Astrocyte (in vitro differentiated cells and primary cell): ENCODE data around the gene PLD4.
"Not testable (repeated sequence)": the region's sequence is repeated elsewhere in the genome, so short reads cannot be mapped to it uniquely, and the experiment has no call there.

Source experiments
- EZH2 ChIP-seq: IDR thresholded peaks from 2 replicates; pipeline ENCODE4 v1.6.1; 2012; ENCODE audit warnings: mild to moderate bottlenecking, low read length, inconsistent platforms; ENCODE audit not compliant: insufficient read depth
- TF ChIP-seq, protein P1 (sequence below): IDR thresholded peaks from 2 replicates; pipeline ENCODE4 v1.5.1; 2011; ENCODE audit warnings: low read depth, mild to moderate bottlenecking, inconsistent platforms, low read length, moderate library complexity; ENCODE audit not compliant: insufficient read depth

DNA sequence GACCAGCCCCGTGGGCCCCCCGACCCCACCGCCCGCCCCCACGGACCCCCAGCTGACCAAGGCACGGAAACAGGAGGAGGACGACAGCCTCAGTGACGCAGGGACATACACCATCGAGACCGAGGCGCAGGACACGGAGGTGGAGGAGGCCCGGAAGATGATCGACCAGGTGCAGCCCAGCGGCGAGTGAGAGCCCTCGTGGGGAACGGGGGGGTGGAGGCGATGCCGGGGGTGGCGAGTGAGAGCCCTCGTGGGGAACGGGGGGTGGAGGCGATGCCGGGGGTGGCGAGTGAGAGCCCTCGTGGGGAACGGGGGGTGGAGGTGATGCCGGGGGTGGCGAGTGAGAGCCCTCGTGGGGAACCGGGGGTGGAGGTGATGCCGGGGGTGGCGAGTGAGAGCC lies 40.3 kb upstream of the PLD4 start:
- TF ChIP-seq, protein P1, sequence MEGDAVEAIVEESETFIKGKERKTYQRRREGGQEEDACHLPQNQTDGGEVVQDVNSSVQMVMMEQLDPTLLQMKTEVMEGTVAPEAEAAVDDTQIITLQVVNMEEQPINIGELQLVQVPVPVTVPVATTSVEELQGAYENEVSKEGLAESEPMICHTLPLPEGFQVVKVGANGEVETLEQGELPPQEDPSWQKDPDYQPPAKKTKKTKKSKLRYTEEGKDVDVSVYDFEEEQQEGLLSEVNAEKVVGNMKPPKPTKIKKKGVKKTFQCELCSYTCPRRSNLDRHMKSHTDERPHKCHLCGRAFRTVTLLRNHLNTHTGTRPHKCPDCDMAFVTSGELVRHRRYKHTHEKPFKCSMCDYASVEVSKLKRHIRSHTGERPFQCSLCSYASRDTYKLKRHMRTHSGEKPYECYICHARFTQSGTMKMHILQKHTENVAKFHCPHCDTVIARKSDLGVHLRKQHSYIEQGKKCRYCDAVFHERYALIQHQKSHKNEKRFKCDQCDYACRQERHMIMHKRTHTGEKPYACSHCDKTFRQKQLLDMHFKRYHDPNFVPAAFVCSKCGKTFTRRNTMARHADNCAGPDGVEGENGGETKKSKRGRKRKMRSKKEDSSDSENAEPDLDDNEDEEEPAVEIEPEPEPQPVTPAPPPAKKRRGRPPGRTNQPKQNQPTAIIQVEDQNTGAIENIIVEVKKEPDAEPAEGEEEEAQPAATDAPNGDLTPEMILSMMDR: not testable (repeated sequence)
- TF ChIP-seq EZH2: not testable (repeated sequence)
